Measurements from ENCODE around the gene TSPAN8.
A peak's percentile ranks its signal among the peaks of the same experiment; 100 is the strongest.

- TF ChIP-seq ZFP3 (CRISPR knock-in tag; IDR thresholded peaks at IDR 0.05): peak; percentile 68; the same call in 1 of the 2 replicates
- TF ChIP-seq, protein P1, sequence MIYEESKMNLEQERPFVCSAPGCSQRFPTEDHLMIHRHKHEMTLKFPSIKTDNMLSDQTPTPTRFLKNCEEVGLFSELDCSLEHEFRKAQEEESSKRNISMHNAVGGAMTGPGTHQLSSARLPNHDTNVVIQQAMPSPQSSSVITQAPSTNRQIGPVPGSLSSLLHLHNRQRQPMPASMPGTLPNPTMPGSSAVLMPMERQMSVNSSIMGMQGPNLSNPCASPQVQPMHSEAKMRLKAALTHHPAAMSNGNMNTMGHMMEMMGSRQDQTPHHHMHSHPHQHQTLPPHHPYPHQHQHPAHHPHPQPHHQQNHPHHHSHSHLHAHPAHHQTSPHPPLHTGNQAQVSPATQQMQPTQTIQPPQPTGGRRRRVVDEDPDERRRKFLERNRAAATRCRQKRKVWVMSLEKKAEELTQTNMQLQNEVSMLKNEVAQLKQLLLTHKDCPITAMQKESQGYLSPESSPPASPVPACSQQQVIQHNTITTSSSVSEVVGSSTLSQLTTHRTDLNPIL (CRISPR knock-in tag; IDR thresholded peaks at IDR 0.05; ENCODE audit: low read depth): no peak
- no peak for TF ChIP-seq RARB (CRISPR knock-in tag; IDR thresholded peaks at IDR 0.05)
- TF ChIP-seq, protein P2, sequence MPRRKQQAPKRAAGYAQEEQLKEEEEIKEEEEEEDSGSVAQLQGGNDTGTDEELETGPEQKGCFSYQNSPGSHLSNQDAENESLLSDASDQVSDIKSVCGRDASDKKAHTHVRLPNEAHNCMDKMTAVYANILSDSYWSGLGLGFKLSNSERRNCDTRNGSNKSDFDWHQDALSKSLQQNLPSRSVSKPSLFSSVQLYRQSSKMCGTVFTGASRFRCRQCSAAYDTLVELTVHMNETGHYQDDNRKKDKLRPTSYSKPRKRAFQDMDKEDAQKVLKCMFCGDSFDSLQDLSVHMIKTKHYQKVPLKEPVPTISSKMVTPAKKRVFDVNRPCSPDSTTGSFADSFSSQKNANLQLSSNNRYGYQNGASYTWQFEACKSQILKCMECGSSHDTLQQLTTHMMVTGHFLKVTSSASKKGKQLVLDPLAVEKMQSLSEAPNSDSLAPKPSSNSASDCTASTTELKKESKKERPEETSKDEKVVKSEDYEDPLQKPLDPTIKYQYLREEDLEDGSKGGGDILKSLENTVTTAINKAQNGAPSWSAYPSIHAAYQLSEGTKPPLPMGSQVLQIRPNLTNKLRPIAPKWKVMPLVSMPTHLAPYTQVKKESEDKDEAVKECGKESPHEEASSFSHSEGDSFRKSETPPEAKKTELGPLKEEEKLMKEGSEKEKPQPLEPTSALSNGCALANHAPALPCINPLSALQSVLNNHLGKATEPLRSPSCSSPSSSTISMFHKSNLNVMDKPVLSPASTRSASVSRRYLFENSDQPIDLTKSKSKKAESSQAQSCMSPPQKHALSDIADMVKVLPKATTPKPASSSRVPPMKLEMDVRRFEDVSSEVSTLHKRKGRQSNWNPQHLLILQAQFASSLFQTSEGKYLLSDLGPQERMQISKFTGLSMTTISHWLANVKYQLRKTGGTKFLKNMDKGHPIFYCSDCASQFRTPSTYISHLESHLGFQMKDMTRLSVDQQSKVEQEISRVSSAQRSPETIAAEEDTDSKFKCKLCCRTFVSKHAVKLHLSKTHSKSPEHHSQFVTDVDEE (CRISPR knock-in tag; IDR thresholded peaks at IDR 0.05): no peak
- TF ChIP-seq ZC3H10 (CRISPR knock-in tag; IDR thresholded peaks at IDR 0.05): no peak
- TF ChIP-seq ARNTL (CRISPR knock-in tag; IDR thresholded peaks at IDR 0.05; ENCODE audit: borderline replicate concordance, low read depth): no peak
- TF ChIP-seq ESRRG (CRISPR knock-in tag; IDR thresholded peaks at IDR 0.05): no peak
- no peak for TF ChIP-seq ISL1 (CRISPR knock-in tag; IDR thresholded peaks at IDR 0.05)
- no peak for TF ChIP-seq ZNF70 (CRISPR knock-in tag; IDR thresholded peaks at IDR 0.05)
- no peak for TF ChIP-seq TCF4 (CRISPR knock-in tag; IDR thresholded peaks at IDR 0.05; ENCODE audit: borderline replicate concordance)
These were observed 14.8 kb downstream of the TSPAN8 start for GRCh38 chr12:71142956-71143355.
